ENCODE measurements around the gene SNX30. TPM values are rescaled to one million over a fixed set of nuclear protein-coding genes. Genes with fewer than 3 reads are reported as not detected.

SNX30 gene
- total and polyA plus RNA-seq, 9 donors, result 7.0 to 10.9 (median 10.4) TPM

GRCh38 chr9:112890106-112891081 is 139.8 kb downstream of the SNX30 start, which contains the start of gene SLC46A2:
Gene SLC46A2, minus strand, starts transcription at chr9:112890876. Its CDS starts 195 bp downstream, at chr9:112890681.
- Histone ChIP-seq H3K4me1 (ENCODE audit: control insufficient read depth, insufficient read depth, low read length) (peaks cover 10% of the 10 kb centered on the region), H3K27ac (ENCODE audit: low read length) (no peak within 1 kb of the TSS)
- no peak for DNase-seq

GRCh38 chr9:112891521-112891920 is 141.0 kb downstream of the SNX30 start:
- Histone ChIP-seq H3K36me3 (ENCODE audit: control insufficient read depth, insufficient read depth, low read length) (no peaks in the 10 kb centered on the region), H3K4me3 (ENCODE audit: low read length) (no peak overlapping the region), H3K27ac (ENCODE audit: low read length) (no peak overlapping the region), H3K9me3 (replicated peaks; ENCODE audit: control insufficient read depth, low read depth, low read length) (no peaks in the 10 kb centered on the region), H3K27me3 (ENCODE audit: control insufficient read depth, insufficient read depth, low read length) (peaks cover 24% of the 10 kb centered on the region), H3K4me1 (ENCODE audit: control insufficient read depth, insufficient read depth, low read length) (peaks cover 10% of the 10 kb centered on the region)
- DNase-seq, result no peak
- 57% methylated on average over 1 of the region's 3 CpGs for WGBS (ENCODE audit: insufficient coverage)

More at GRCh38 chr9:112890106-112891081, 139.8 kb downstream of the SNX30 start, which contains the start of gene SLC46A2:
- H3K4me3 ChIP-seq (ENCODE audit: low read length), result peak within 1 kb of the TSS; percentile 29
- no peaks in the 10 kb centered on the region for H3K36me3 ChIP-seq (ENCODE audit: control insufficient read depth, insufficient read depth, low read length)
- no peaks in the 10 kb centered on the region for H3K9me3 ChIP-seq (replicated peaks; ENCODE audit: control insufficient read depth, low read depth, low read length)
- WGBS (ENCODE audit: insufficient coverage), result 11% methylated on average over 78 of the region's 78 CpGs
- peaks cover 23% of the 10 kb centered on the region for H3K27me3 ChIP-seq (ENCODE audit: control insufficient read depth, insufficient read depth, low read length)

- peaks cover 10% of the 10 kb centered on the region for H3K4me1 ChIP-seq (ENCODE audit: control insufficient read depth, insufficient read depth, low read length)
- H3K27ac ChIP-seq (ENCODE audit: low read length), result no peak overlapping the region
- H3K36me3 ChIP-seq (ENCODE audit: control insufficient read depth, insufficient read depth, low read length), result no peaks in the 10 kb centered on the region
- no peak overlapping the region for H3K4me3 ChIP-seq (ENCODE audit: low read length)
- no peaks in the 10 kb centered on the region for H3K9me3 ChIP-seq (replicated peaks; ENCODE audit: control insufficient read depth, low read depth, low read length)
- WGBS (ENCODE audit: insufficient coverage), result no CpG with 5 or more reads among the region's 2 CpGs
- H3K27me3 ChIP-seq (ENCODE audit: control insufficient read depth, insufficient read depth, low read length), result peaks cover 26% of the 10 kb centered on the region
- DNase-seq, result no peak
These were observed 142.4 kb downstream of the SNX30 start for GRCh38 chr9:112892981-112893380.

GRCh38 chr9:112894041-112894440 is 143.5 kb downstream of the SNX30 start:
- H3K27me3 ChIP-seq (ENCODE audit: control insufficient read depth, insufficient read depth, low read length), result peaks cover 25% of the 10 kb centered on the region
- no peaks in the 10 kb centered on the region for H3K36me3 ChIP-seq (ENCODE audit: control insufficient read depth, insufficient read depth, low read length)
- DNase-seq, result no peak
- H3K4me1 ChIP-seq (ENCODE audit: control insufficient read depth, insufficient read depth, low read length), result peaks cover 10% of the 10 kb centered on the region
- no peak overlapping the region for H3K4me3 ChIP-seq (ENCODE audit: low read length)
- H3K27ac ChIP-seq (ENCODE audit: low read length), result no peak overlapping the region
- H3K9me3 ChIP-seq (replicated peaks; ENCODE audit: control insufficient read depth, low read depth, low read length), result no peaks in the 10 kb centered on the region
- WGBS (ENCODE audit: insufficient coverage), result no CpG with 5 or more reads among the region's 1 CpG

- Histone ChIP-seq H3K4me1 (ENCODE audit: control insufficient read depth, insufficient read depth, low read length) (peaks cover 10% of the 10 kb centered on the region), H3K9me3 (replicated peaks; ENCODE audit: control insufficient read depth, low read depth, low read length) (no peaks in the 10 kb centered on the region), H3K36me3 (ENCODE audit: control insufficient read depth, insufficient read depth, low read length) (no peaks in the 10 kb centered on the region), H3K4me3 (ENCODE audit: low read length) (no peak overlapping the region), H3K27me3 (ENCODE audit: control insufficient read depth, insufficient read depth, low read length) (peaks cover 20% of the 10 kb centered on the region), H3K27ac (ENCODE audit: low read length) (no peak overlapping the region)
- no CpG with 5 or more reads among the region's 1 CpG for WGBS (ENCODE audit: insufficient coverage)
- DNase-seq, result peak; percentile 25
These were observed 144.1 kb downstream of the SNX30 start for GRCh38 chr9:112894699-112895098.

- Histone ChIP-seq H3K27ac (ENCODE audit: low read length) (no peak overlapping the region), H3K27me3 (ENCODE audit: control insufficient read depth, insufficient read depth, low read length) (peaks cover 7% of the 10 kb centered on the region), H3K36me3 (ENCODE audit: control insufficient read depth, insufficient read depth, low read length) (no peaks in the 10 kb centered on the region), H3K4me3 (ENCODE audit: low read length) (no peak overlapping the region), H3K9me3 (replicated peaks; ENCODE audit: control insufficient read depth, low read depth, low read length) (no peaks in the 10 kb centered on the region), H3K4me1 (ENCODE audit: control insufficient read depth, insufficient read depth, low read length) (peaks cover 2% of the 10 kb centered on the region)
- whole genome bisulfite sequencing (ENCODE audit: insufficient coverage), result 57% methylated on average over 1 of the region's 3 CpGs
- no peak for DNase-seq
These were observed 145.6 kb downstream of the SNX30 start for GRCh38 chr9:112896131-112896530.

GRCh38 chr9:112898872-112899311 is 148.3 kb downstream of the SNX30 start:
- Histone ChIP-seq H3K9me3 (replicated peaks; ENCODE audit: control insufficient read depth, low read depth, low read length) (no peaks in the 10 kb centered on the region), H3K4me1 (ENCODE audit: control insufficient read depth, insufficient read depth, low read length) (no peaks in the 10 kb centered on the region), H3K27me3 (ENCODE audit: control insufficient read depth, insufficient read depth, low read length) (peaks cover 3% of the 10 kb centered on the region), H3K4me3 (ENCODE audit: low read length) (no peak overlapping the region), H3K27ac (ENCODE audit: low read length) (no peak overlapping the region), H3K36me3 (ENCODE audit: control insufficient read depth, insufficient read depth, low read length) (no peaks in the 10 kb centered on the region)
- DNase-seq, result no peak
- no CpG with 5 or more reads among the region's 6 CpGs for WGBS (ENCODE audit: insufficient coverage)

GRCh38 chr9:112900488-112900887 is 149.9 kb downstream of the SNX30 start:
- WGBS (ENCODE audit: insufficient coverage), result no CpG with 5 or more reads among the region's 4 CpGs
- Histone ChIP-seq H3K4me1 (ENCODE audit: control insufficient read depth, insufficient read depth, low read length) (no peaks in the 10 kb centered on the region), H3K4me3 (ENCODE audit: low read length) (no peak overlapping the region), H3K27me3 (ENCODE audit: control insufficient read depth, insufficient read depth, low read length) (peaks cover 3% of the 10 kb centered on the region), H3K36me3 (ENCODE audit: control insufficient read depth, insufficient read depth, low read length) (no peaks in the 10 kb centered on the region), H3K9me3 (replicated peaks; ENCODE audit: control insufficient read depth, low read depth, low read length) (no peaks in the 10 kb centered on the region), H3K27ac (ENCODE audit: low read length) (no peak overlapping the region)
- no peak for DNase-seq

GRCh38 chr9:112900901-112901300 is 150.3 kb downstream of the SNX30 start:
- DNase-seq, result no peak
- H3K36me3 ChIP-seq (ENCODE audit: control insufficient read depth, insufficient read depth, low read length), result no peaks in the 10 kb centered on the region
- 100% methylated on average over 1 of the region's 1 CpG for WGBS (ENCODE audit: insufficient coverage)
- no peak overlapping the region for H3K27ac ChIP-seq (ENCODE audit: low read length)
- no peaks in the 10 kb centered on the region for H3K4me1 ChIP-seq (ENCODE audit: control insufficient read depth, insufficient read depth, low read length)
- H3K4me3 ChIP-seq (ENCODE audit: low read length), result no peak overlapping the region
- H3K27me3 ChIP-seq (ENCODE audit: control insufficient read depth, insufficient read depth, low read length), result peaks cover 3% of the 10 kb centered on the region
- H3K9me3 ChIP-seq (replicated peaks; ENCODE audit: control insufficient read depth, low read depth, low read length), result no peaks in the 10 kb centered on the region

- no peaks in the 10 kb centered on the region for H3K27me3 ChIP-seq (ENCODE audit: control insufficient read depth, insufficient read depth, low read length)
- no peak for DNase-seq
- H3K9me3 ChIP-seq (replicated peaks; ENCODE audit: control insufficient read depth, low read depth, low read length), result no peaks in the 10 kb centered on the region
- H3K27ac ChIP-seq (ENCODE audit: low read length), result no peak overlapping the region
- WGBS (ENCODE audit: insufficient coverage), result 30% methylated on average over 3 of the region's 4 CpGs
- H3K36me3 ChIP-seq (ENCODE audit: control insufficient read depth, insufficient read depth, low read length), result no peaks in the 10 kb centered on the region
- no peak overlapping the region for H3K4me3 ChIP-seq (ENCODE audit: low read length)
- no peaks in the 10 kb centered on the region for H3K4me1 ChIP-seq (ENCODE audit: control insufficient read depth, insufficient read depth, low read length)
These were observed 154.5 kb downstream of the SNX30 start for GRCh38 chr9:112905084-112905483.
